GM08714 (cell line): ENCODE results near the gene PADI6.
"Not testable (repeated sequence)": the region's sequence is repeated elsewhere in the genome, so short reads cannot be mapped to it uniquely, and the experiment has no call there.

Source experiments
- H3K4me3 ChIP-seq: fragments of 200-500 bp; sonication (Bioruptor generic); 2 replicates; pipeline ENCODE4 v1.5.1; 2014; ENCODE audit warnings: mild to moderate bottlenecking, low read length, inconsistent platforms
- ZNF274 ChIP-seq: IDR thresholded peaks from 2 replicates; pipeline ENCODE4 v1.6.1; 2012; ENCODE audit warnings: mild to moderate bottlenecking, low read depth, low read length

PADI6 gene

GRCh38 chr1:17371896-17372295 is at the start of gene PADI6:
PADI6 (plus strand) TSS chr1:17372196; CDS start chr1:17372246, 50 bp downstream.
- no peak for TF ChIP-seq ZNF274
- no peak within 1 kb of the TSS for H3K4me3 ChIP-seq

GRCh38 chr1:17328855-17329254 is 43.1 kb upstream of the PADI6 start:
- H3K4me3 ChIP-seq: no peak overlapping the region
- no peak for TF ChIP-seq ZNF274

DNA sequence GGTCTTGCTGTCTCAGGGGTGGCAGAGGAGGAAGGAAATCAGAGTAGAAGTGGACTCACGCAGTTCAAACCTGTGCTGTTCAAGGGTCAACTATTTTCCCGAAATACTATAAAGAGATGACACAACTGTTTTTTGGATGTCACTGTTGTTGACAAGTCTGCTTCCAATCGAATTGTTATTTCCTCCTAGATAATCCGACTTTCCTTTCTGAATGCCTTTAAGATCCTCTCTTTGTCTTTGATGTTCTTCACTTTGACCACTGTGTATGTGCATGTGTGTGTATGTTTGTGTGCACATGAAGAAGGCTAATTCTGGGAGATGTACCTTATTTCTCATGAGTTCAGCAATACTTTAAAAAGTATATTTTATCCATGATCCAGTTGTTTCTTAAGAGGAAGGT is 42.4 kb upstream of the PADI6 start:
- TF ChIP-seq ZNF274: no peak

DNA sequence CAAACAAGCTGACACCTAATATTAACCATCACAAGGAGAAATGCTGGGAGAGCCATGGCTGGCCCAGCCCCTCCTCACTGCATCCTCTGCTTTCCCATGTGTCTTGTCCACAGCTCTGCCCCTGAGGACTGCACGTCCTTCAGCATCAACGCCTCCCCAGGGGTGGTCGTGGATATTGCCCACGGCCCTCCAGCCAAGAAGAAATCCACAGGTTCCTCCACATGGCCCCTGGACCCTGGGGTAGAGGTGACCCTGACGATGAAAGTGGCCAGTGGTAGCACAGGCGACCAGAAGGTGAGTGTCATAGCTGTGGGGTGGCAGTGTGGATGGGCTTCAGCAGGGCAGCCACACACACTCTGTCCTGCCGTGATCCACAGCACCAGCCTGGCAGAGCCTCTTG is 41.1 kb upstream of the PADI6 start:
- TF ChIP-seq ZNF274: no peak
- H3K4me3 ChIP-seq: no peak overlapping the region

More for the DNA sequence above, 42.4 kb upstream of the PADI6 start:
- no peak overlapping the region for H3K4me3 ChIP-seq

DNA sequence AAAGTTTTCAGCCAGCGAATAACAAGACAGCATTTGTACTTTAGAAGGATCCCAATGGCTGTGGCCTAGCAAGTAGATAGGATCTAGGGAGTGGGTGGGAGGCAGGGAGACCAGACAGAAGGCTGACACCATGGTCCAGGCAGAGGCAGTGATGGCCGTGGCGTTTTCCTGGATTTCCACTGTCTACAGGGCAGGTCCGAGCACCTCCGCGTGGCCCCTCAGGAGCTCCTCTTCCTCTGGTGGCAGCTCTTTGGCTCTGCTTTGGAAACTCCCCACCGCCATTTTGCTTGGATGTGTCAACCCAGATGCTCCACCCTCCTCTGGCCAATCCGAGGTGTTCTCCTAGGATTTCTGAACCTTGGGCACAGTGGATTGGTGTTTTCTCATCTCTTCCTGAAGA is 38.9 kb upstream of the PADI6 start:
- TF ChIP-seq ZNF274: no peak
- H3K4me3 ChIP-seq: no peak overlapping the region

- TF ChIP-seq ZNF274: no peak
- no peak overlapping the region for H3K4me3 ChIP-seq
Measured at GRCh38 chr1:17335821-17336710, 35.9 kb upstream of the PADI6 start.

DNA sequence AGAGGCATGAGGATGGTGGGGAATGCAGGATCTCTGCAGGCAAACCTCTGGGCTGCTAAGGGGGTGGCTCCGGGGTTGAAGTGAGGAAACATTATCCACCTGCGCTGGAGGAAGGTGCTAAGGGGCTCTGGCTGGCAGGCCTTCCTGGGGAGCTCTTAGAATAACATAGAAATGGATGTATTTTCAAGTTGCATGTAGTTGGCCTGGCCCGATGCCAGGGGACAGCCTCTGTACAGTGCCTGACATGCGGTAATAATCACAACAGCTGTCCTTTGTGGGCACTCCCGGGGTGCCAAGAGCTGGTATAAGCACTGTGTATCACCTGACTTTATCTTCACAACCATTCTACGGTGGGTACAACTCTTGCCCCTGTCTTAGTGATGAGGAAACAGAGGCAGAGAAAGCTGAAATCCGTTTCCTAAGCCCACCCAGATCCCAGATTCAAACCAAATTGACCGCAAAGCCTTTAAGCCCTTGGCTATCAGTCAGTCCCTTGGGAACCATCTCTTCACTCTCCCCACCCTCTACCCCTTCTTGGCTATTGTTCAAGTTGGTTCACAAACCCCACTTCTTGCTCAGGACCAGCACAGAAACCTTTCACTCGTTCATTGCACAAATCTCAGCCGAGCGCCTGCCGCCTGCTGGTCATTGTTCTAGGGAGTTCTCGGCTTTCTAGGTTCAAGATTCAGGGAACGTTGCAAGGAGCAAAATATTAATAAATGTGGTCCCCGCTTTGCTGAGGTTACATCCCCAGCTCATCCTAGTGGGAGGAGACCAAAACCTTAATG is 33.1 kb upstream of the PADI6 start:
- H3K4me3 ChIP-seq: no peak overlapping the region
- TF ChIP-seq ZNF274: no peak

DNA sequence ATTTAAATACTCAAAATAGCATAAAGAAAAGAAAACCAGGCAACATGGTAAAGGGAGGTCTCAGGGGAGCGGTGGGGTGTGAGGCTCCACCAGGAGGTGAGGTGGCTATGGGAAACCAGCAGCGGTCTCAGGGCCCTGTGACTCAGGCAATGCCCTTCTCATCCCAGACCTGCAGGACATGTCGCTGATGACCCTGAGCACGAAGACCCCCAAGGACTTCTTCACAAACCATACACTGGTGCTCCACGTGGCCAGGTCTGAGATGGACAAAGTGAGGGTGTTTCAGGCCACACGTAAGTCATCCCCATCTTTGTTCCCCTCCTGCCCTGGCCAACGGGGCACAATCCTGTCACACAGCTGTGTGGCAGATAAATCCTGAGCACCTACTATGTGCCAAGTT is 32.5 kb upstream of the PADI6 start:
- H3K4me3 ChIP-seq: no peak overlapping the region
- no peak for TF ChIP-seq ZNF274

GRCh38 chr1:17340358-17340757 is 31.6 kb upstream of the PADI6 start:
- no peak for TF ChIP-seq ZNF274
- H3K4me3 ChIP-seq: no peak overlapping the region

- no peak overlapping the region for H3K4me3 ChIP-seq
- TF ChIP-seq ZNF274: no peak
Measured at GRCh38 chr1:17342014-17342441, 30.0 kb upstream of the PADI6 start.

DNA sequence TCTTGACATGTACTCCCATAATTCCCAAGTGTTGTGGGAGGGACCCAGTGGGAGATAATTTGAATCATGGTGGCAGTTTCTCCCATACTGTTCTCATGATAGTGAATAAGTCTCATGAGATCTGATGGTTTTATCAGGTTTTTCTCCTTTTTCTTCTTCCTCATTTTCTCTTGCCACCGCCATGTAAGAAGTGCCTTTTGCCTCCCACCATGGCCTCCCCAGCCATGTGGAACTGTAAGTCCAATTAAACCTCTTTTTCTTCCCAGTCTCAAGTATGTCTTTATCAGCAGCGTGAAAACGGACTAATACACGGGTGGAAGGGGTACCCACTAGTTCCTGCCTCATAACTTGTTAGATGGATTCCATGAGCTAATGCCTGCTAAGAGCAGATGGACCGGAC is 26.5 kb upstream of the PADI6 start:
- H3K4me3 ChIP-seq: not testable (repeated sequence)

- no peak overlapping the region for H3K4me3 ChIP-seq
- no peak for TF ChIP-seq ZNF274
Measured at GRCh38 chr1:17346046-17346789, 25.8 kb upstream of the PADI6 start.

DNA sequence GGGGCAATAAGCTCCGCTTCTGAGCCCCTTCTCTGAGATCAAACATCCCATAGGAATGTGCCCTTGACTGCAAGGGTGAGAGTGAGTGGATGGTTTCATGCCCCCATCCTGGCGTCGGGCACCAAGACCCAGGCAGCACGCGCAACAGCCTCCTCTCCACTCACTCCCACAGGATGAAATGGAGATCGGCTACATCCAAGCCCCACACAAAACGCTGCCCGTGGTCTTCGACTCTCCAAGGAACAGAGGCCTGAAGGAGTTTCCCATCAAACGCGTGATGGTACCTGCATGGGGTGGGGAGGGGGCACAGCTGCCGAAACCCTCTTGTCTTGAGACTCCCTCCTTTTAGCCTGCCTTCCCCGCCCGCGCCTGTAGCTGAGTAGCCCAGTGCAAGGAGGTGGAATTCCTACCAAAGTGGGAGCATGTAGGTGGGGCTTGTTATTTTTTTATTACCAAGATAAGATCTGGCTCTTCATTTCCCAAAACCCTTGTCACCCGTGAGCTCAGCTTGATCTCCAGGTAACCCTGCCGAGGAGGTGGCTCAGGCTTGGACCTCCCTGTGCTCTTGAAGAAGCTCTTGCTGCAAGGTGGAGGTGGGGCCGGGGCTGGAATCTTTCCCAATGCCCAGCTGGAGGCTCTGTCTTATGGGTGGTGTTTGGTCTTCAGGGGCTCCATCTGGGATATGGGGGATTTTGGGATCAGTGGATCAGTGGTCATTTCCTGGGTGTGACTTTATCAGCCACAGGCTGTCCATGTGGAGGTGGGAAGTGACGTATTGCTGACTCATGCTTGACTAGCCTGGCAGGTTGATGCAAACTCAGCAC is 24.0 kb upstream of the PADI6 start:
- no peak overlapping the region for H3K4me3 ChIP-seq
- TF ChIP-seq ZNF274: no peak
